Chondrocyte (in vitro differentiated cells): ENCODE measurements around the gene FAM120A. TPM values are rescaled to one million over a fixed set of nuclear protein-coding genes. Genes with fewer than 3 reads are reported as not detected.

Experiments used
- DNase-seq: peaks from one replicate; pipeline ENCODE4 v3.0.0; 2021; ENCODE audit warnings: mixed read lengths, low spot score
- H3K27ac Mint-ChIP-seq: one replicate; pipeline ENCODE4 v1.8.0; 2021; ENCODE audit warnings: mild to moderate bottlenecking, moderate library complexity, mixed read lengths; ENCODE audit not compliant: unreplicated experiment
- H3K27me3 Mint-ChIP-seq: 2 replicates; pipeline ENCODE4 v1.8.0; 2021; ENCODE audit warnings: low read depth, mixed read lengths
- H3K36me3 Mint-ChIP-seq: 2 replicates; pipeline ENCODE4 v1.8.0; 2021; ENCODE audit warnings: low read depth, mixed read lengths
- H3K4me1 Mint-ChIP-seq: 2 replicates; pipeline ENCODE4 v1.8.0; 2021; ENCODE audit warnings: low read depth, mild to moderate bottlenecking, mixed read lengths
- H3K4me3 Mint-ChIP-seq: one replicate; pipeline ENCODE4 v1.8.0; 2021; ENCODE audit warnings: mild to moderate bottlenecking, moderate library complexity, mixed read lengths; ENCODE audit not compliant: unreplicated experiment
- H3K9me3 Mint-ChIP-seq: 2 replicates; pipeline ENCODE4 v1.8.0; 2021; ENCODE audit warnings: low read depth, mixed read lengths
- CTCF ChIP-seq: fragments of 200-600 bp; sonication (generic); IDR thresholded peaks from 2 replicates; pipeline ENCODE4 v1.5.0; 2021; ENCODE audit warnings: antibody characterized with exemption, mild to moderate bottlenecking, moderate library complexity
- total RNA-seq: library from RNA; stranded (reverse); gene quantifications from 3 replicates; pipeline ENCODE4 v1.2.1, GENCODE V29; 2021

Gene FAM120A
- total RNA-seq, 1 donor from 2014 or later = 89.9 TPM

- Mint-ChIP-seq H3K4me3 (no peak overlapping the region), H3K27me3 (no peaks in the 10 kb centered on the region), H3K9me3 (no peaks in the 10 kb centered on the region), H3K4me1 (no peaks in the 10 kb centered on the region), H3K36me3 (peaks cover 17% of the 10 kb centered on the region), H3K27ac (no peak overlapping the region)
- no peak for TF ChIP-seq CTCF
- no peak for DNase-seq
Measured at GRCh38 chr9:93525476-93525875, 74.0 kb downstream of the FAM120A start.

GRCh38 chr9:93531374-93531773, 79.9 kb downstream of the FAM120A start:
- H3K36me3 Mint-ChIP-seq = peaks cover 38% of the 10 kb centered on the region
- no peak for TF ChIP-seq CTCF
- no peaks in the 10 kb centered on the region for H3K4me1 Mint-ChIP-seq

DNA sequence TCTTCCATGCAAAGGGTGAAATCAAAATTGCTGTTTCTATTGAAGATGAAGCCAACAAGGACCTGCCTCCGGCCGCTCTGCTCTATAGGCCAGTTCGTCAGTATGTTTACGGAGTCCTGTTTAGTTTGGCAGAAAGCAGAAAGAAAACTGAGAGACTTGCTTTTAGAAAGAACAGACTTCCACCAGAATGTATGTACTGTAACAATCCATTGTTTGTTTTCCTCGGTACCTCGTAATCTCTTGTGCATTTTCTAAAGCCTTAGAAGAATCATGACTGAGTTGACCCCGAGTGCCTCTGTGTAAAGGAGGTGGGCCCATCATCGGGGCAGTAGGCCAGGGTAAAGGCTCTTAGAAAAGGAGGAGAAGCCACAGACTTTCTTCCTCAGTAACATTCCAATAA, 80.7 kb downstream of the FAM120A start:
- peaks cover 32% of the 10 kb centered on the region for H3K36me3 Mint-ChIP-seq

More at GRCh38 chr9:93531374-93531773, 79.9 kb downstream of the FAM120A start:
- Mint-ChIP-seq H3K9me3 (no peaks in the 10 kb centered on the region), H3K27me3 (no peaks in the 10 kb centered on the region), H3K27ac (no peak overlapping the region), H3K4me3 (no peak overlapping the region)
- DNase-seq = no peak

DNA sequence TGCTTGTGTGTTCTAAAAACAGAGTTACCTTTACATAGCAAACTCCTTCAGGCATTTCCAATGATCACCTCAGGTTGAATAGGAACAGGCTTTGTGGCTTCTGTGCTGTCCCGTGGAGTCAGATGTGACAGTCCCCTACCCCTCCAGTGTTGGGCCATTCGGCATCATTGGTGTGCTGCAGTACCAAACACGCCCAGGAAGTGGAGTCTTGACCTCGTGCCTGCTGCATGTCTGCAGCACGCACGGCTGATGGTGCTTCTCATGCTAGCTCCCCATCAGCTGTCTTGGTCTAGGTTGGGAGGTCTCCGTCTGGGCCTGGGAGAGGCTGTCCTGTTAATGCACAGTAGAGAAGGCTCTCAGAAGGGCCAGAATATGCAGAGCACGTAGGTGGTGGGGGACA, 82.4 kb downstream of the FAM120A start:
- Mint-ChIP-seq H3K9me3 (no peaks in the 10 kb centered on the region), H3K36me3 (peaks cover 29% of the 10 kb centered on the region), H3K27me3 (no peaks in the 10 kb centered on the region), H3K4me1 (no peaks in the 10 kb centered on the region), H3K4me3 (no peak overlapping the region), H3K27ac (no peak overlapping the region)
- no peak for TF ChIP-seq CTCF
- DNase-seq = no peak

More for the DNA sequence above, 80.7 kb downstream of the FAM120A start:
- no peak for TF ChIP-seq CTCF
- Mint-ChIP-seq H3K27ac (no peak overlapping the region), H3K4me1 (no peaks in the 10 kb centered on the region), H3K9me3 (no peaks in the 10 kb centered on the region), H3K4me3 (no peak overlapping the region), H3K27me3 (no peaks in the 10 kb centered on the region)
- no peak for DNase-seq

GRCh38 chr9:93536167-93536566, 84.7 kb downstream of the FAM120A start:
- no peaks in the 10 kb centered on the region for H3K27me3 Mint-ChIP-seq
- no peak overlapping the region for H3K27ac Mint-ChIP-seq
- no peak for TF ChIP-seq CTCF
- peaks cover 25% of the 10 kb centered on the region for H3K36me3 Mint-ChIP-seq
- DNase-seq = no peak
- no peaks in the 10 kb centered on the region for H3K9me3 Mint-ChIP-seq
- H3K4me1 Mint-ChIP-seq = peaks cover 2% of the 10 kb centered on the region
- H3K4me3 Mint-ChIP-seq = no peak overlapping the region
